CD14-positive monocyte (primary cell): ENCODE measurements around the gene POFUT2. TPM values are rescaled to one million over a fixed set of nuclear protein-coding genes. Genes with fewer than 3 reads are reported as not detected.
A peak's percentile ranks its signal among the peaks of the same experiment; 100 is the strongest.

ENCODE experiments used
- DNase-seq, 3 donors: peaks; one replicate each; pipeline ENCODE4 v3.0.0-alpha.2; 2011 to 2022
- H2AFZ ChIP-seq: 2 replicates; pipeline ENCODE4 v1.6.0; 2012; ENCODE audit warnings: mild to moderate bottlenecking, low read depth, low read length, inconsistent platforms; ENCODE audit not compliant: insufficient read depth, poor library complexity, severe bottlenecking
- H3K27ac ChIP-seq, 2 donors: 1 replicate in 1 of 2; 2 replicates in 1 of 2; pipeline ENCODE4 v1.5.1; 2012 to 2013; ENCODE audit warnings: low read length in 2 of 2, control low read depth in 1 of 2, inconsistent platforms in 1 of 2, low read depth in 1 of 2, mild to moderate bottlenecking in 1 of 2
- H3K27me3 ChIP-seq, 2 donors: one replicate each; pipeline versions ENCODE4 v1.6.0 to v1.6.1; 2011 to 2013; ENCODE audit warnings: low read length in 2 of 2; ENCODE audit not compliant: control insufficient read depth in 2 of 2, insufficient read depth in 2 of 2
- H3K36me3 ChIP-seq, 2 donors: replicated peaks in 1 of 2; 1 replicate in 1 of 2; 2 replicates in 1 of 2; pipeline versions ENCODE4 v1.5.1 to v1.6.1; 2012 to 2013; ENCODE audit warnings: low read length in 2 of 2, control low read depth in 1 of 2, inconsistent platforms in 1 of 2, mild to moderate bottlenecking in 1 of 2; ENCODE audit not compliant: insufficient read depth in 2 of 2, control insufficient read depth in 1 of 2
- H3K4me1 ChIP-seq, 2 donors: 1 replicate in 1 of 2; 2 replicates in 1 of 2; pipeline versions ENCODE4 v1.5.1 to v1.6.1; 2012 to 2013; ENCODE audit warnings: low read length in 2 of 2, control low read depth in 1 of 2, inconsistent platforms in 1 of 2, mild to moderate bottlenecking in 1 of 2, moderate library complexity in 1 of 2; ENCODE audit not compliant: insufficient read depth in 2 of 2, control insufficient read depth in 1 of 2
- H3K4me2 ChIP-seq: replicated peaks from 2 replicates; pipeline ENCODE3; 2012; ENCODE audit warnings: low read length, moderate library complexity, mild to moderate bottlenecking; ENCODE audit not compliant: poor library complexity, severe bottlenecking; ENCODE audit errors: extremely low read depth
- H3K4me3 ChIP-seq, 3 experiments: fragments of 200-600 bp in 1 of 3; sonication (generic) in 1 of 3; replicated peaks in 1 of 3; 1 replicate in 2 of 3; 2 replicates in 1 of 3; pipeline ENCODE4 v1.5.1; 2011 to 2013; ENCODE audit warnings: low read length in 3 of 3, mild to moderate bottlenecking in 3 of 3, control low read depth in 2 of 3, low read depth in 2 of 3, inconsistent platforms in 1 of 3, moderate library complexity in 1 of 3
- H3K79me2 ChIP-seq: 2 replicates; pipeline ENCODE4 v1.6.0; 2012; ENCODE audit warnings: mild to moderate bottlenecking, control low read depth, inconsistent platforms, low read length, moderate library complexity; ENCODE audit not compliant: insufficient read depth
- H3K9ac ChIP-seq: 2 replicates; pipeline ENCODE4 v1.6.0; 2017; ENCODE audit warnings: low read length, mild to moderate bottlenecking; ENCODE audit not compliant: insufficient read depth, poor library complexity, severe bottlenecking
- H3K9me3 ChIP-seq, 2 donors: replicated peaks in 1 of 2; 1 replicate in 1 of 2; 2 replicates in 1 of 2; pipeline versions ENCODE4 v1.5.1 to v1.6.1; 2012 to 2013; ENCODE audit warnings: low read length in 2 of 2, control low read depth in 1 of 2; ENCODE audit not compliant: control insufficient read depth in 1 of 2, insufficient read depth in 1 of 2
- H4K20me1 ChIP-seq: 2 replicates; pipeline ENCODE4 v1.6.0; 2012; ENCODE audit warnings: mild to moderate bottlenecking, low read length, control low read depth, moderate library complexity; ENCODE audit not compliant: insufficient read depth
- H3K27ac Mint-ChIP-seq, 7 donors: one replicate each; pipeline ENCODE4 v1.8.0; 2020; ENCODE audit warnings: mild to moderate bottlenecking in 7 of 7, mixed read lengths in 7 of 7, moderate library complexity in 6 of 7, inconsistent platforms in 2 of 7
- H3K27me3 Mint-ChIP-seq, 3 donors: one replicate each; pipeline ENCODE4 v1.8.0; 2021 to 2022; ENCODE audit warnings: low read depth in 3 of 3, mild to moderate bottlenecking in 3 of 3, mixed read lengths in 3 of 3, moderate library complexity in 3 of 3, inconsistent platforms in 1 of 3
- H3K36me3 Mint-ChIP-seq, 2 donors: one replicate each; pipeline ENCODE4 v1.8.0; 2020; ENCODE audit warnings: mixed read lengths in 2 of 2, inconsistent platforms in 1 of 2, mild to moderate bottlenecking in 1 of 2
- H3K4me1 Mint-ChIP-seq: one replicate; pipeline ENCODE4 v1.8.0; 2020; ENCODE audit warnings: mild to moderate bottlenecking, mixed read lengths
- H3K4me3 Mint-ChIP-seq, 2 donors: one replicate each; pipeline ENCODE4 v1.8.0; 2020; ENCODE audit warnings: mild to moderate bottlenecking in 2 of 2, mixed read lengths in 2 of 2, moderate library complexity in 1 of 2
- H3K9me3 Mint-ChIP-seq, 7 donors: one replicate each; pipeline ENCODE4 v1.8.0; 2020 to 2022; ENCODE audit warnings: mixed read lengths in 7 of 7, mild to moderate bottlenecking in 6 of 7, moderate library complexity in 6 of 7, inconsistent platforms in 2 of 7
- CTCF ChIP-seq: fragments of 200-600 bp; IDR thresholded peaks from one replicate; pipeline ENCODE4 v1.8.0; 2022; ENCODE audit warnings: antibody characterized with exemption, mild to moderate bottlenecking
- WGBS: methylation state at CpG from one replicate; pipeline ENCODE4 v1.1.5; 2013; ENCODE audit warnings: missing lambda C conversion rate; ENCODE audit not compliant: insufficient coverage; 5-methylcytosine and 5-hydroxymethylcytosine counted together
- intact Hi-C, 2 donors: fragments of 100-400 bp; cut with micrococcal nuclease; formaldehyde crosslinking; loops; one replicate each; pipeline versions ENCODE4 v1.15.0 to v1.15.1; 2023
- polyA plus RNA-seq, 3 donors: library from polyadenylated mRNA; depleted of rRNA in 1 of 3; unstranded in 2 of 3; stranded (reverse) in 1 of 3; fragments of 300-500 nt in 2 of 3; fragments of >200 nt in 1 of 3; fragmentation: Illumina TruSeq in 2 of 3; gene quantifications; 1 replicate in 2 of 3; 2 replicates in 1 of 3; pipeline ENCODE4 v1.2.3, GENCODE V29; 2012 to 2021

POFUT2 gene
- polyA plus RNA-seq, 3 donors, result 1.8 to 21.3 (median 2.8) TPM

- Mint-ChIP-seq H3K4me1 (no peaks in the 10 kb centered on the region), H3K36me3 (no peaks in the 10 kb centered on the region), H3K27me3 (peaks cover 2 to 6% (median 2%) of the 10 kb centered on the region in 3 donors), H3K9me3 (no peaks in the 10 kb centered on the region), H3K4me3 (no peak overlapping the region), H3K27ac (peak overlapping the region in 1 of 7 donors; percentile 22)
- intact Hi-C loops, result no loop called here
- 76% methylated on average over 12 of the region's 17 CpGs for WGBS
- Histone ChIP-seq H3K4me2 (no peak overlapping the region), H3K4me1 (no peaks in the 10 kb centered on the region), H3K9ac (no peak overlapping the region), H3K27ac (no peak overlapping the region), H3K79me2 (no peaks in the 10 kb centered on the region), H3K27me3 (no peaks in the 10 kb centered on the region), H4K20me1 (no peaks in the 10 kb centered on the region), H3K9me3 (no peaks in the 10 kb centered on the region), H3K36me3 (no peaks in the 10 kb centered on the region), H2AFZ (no peak overlapping the region), H3K4me3 (no peak overlapping the region)
- DNase-seq, result no peak
- TF ChIP-seq CTCF, result no peak
Measured at GRCh38 chr21:45331531-45332147, 43.9 kb upstream of the POFUT2 start.

GRCh38 chr21:45330851-45331261 is 43.2 kb upstream of the POFUT2 start:
- H3K79me2 ChIP-seq, result no peaks in the 10 kb centered on the region
- no peak overlapping the region for H3K4me3 Mint-ChIP-seq
- no peak overlapping the region for H2AFZ ChIP-seq
- peaks cover 0 to 6% (median 3%) of the 10 kb centered on the region in 3 donors for H3K27me3 Mint-ChIP-seq
- TF ChIP-seq CTCF, result no peak
- no peaks in the 10 kb centered on the region for H3K9me3 Mint-ChIP-seq
- no peaks in the 10 kb centered on the region for H3K36me3 Mint-ChIP-seq
- no peaks in the 10 kb centered on the region for H3K27me3 ChIP-seq
- H4K20me1 ChIP-seq, result no peaks in the 10 kb centered on the region
- no peak for DNase-seq
- intact Hi-C loops, result no loop called here
- no peaks in the 10 kb centered on the region for H3K36me3 ChIP-seq
- H3K4me3 ChIP-seq, result no peak overlapping the region
- H3K9me3 ChIP-seq, result no peaks in the 10 kb centered on the region
- no peaks in the 10 kb centered on the region for H3K4me1 ChIP-seq
- no peak overlapping the region for H3K27ac Mint-ChIP-seq
- 96% methylated on average over 17 of the region's 18 CpGs for WGBS
- no peak overlapping the region for H3K27ac ChIP-seq
- H3K4me2 ChIP-seq, result no peak overlapping the region
- H3K9ac ChIP-seq, result no peak overlapping the region
- H3K4me1 Mint-ChIP-seq, result no peaks in the 10 kb centered on the region
